Glomerular visceral epithelial cell (primary cell): ENCODE results near the gene SLC27A1.
"Not testable (repeated sequence)": the region's sequence is repeated elsewhere in the genome, so short reads cannot be mapped to it uniquely, and the experiment has no call there.

ENCODE experiments used
- DNase-seq: peaks from one replicate; pipeline ENCODE4 v3.0.0-alpha.2; 2016; ENCODE audit errors: extremely low spot score

The SLC27A1 gene

DNA sequence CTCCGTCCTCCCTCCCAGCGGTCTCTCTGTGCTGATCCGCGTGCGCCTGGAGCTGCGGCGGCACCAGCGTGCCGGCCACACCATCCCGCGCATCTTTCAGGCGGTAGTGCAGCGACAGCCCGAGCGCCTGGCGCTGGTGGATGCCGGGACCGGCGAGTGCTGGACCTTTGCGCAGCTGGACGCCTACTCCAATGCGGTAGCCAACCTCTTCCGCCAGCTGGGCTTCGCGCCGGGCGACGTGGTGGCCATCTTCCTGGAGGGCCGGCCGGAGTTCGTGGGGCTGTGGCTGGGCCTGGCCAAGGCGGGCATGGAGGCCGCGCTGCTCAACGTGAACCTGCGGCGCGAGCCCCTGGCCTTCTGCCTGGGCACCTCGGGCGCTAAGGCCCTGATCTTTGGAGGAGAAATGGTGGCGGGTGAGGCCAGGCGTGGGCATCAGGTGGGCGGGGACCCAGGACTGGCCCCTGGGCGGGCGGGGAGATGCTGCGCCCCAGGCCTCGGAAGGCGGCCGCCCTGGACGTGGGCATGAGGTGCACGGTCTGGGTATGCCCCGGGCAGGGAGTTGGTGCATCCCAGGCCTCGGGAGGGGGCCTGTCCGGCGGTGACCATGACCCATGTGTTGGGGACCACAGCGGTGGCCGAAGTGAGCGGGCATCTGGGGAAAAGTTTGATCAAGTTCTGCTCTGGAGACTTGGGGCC, 16.4 kb downstream of the SLC27A1 start:
- no peak for DNase-seq

DNA sequence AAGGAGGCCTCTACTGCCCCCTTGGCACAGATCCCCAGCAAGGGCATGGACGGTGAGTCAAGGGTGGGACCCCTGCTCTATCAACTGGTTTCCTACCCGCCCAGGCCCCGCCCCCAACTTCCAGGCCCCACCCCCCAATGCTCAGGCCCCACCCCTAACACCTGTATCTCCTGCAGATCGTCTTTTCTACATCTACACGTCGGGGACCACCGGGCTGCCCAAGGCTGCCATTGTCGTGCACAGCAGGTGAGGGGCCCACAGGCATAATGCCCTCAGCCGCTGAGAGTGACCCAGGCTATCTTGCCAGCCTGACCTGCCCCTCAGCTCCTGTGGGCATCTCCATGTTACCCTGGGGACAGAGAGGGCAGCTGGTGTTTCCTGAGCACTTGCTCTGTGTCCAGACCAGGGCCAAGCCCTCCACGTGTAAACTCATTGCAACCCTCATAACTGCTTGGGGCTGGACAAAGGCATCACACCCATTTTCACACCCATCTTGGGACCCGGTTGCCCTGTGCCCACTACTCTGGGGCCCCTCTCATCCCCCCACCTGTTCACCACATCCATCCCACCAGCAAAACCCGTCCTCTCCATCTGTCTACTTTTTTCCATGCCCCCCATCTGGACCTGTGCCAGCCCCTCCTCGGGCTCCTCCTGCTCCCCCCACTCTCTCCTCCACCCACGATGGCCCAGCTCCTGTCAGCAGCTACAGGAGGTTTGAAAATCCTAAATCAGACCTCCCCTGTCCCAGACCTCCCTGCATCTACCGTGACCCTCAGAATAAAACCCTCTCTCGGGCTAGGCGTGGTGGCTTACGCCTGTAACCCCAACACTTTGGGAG, 17.2 kb downstream of the SLC27A1 start:
- no peak for DNase-seq

DNA sequence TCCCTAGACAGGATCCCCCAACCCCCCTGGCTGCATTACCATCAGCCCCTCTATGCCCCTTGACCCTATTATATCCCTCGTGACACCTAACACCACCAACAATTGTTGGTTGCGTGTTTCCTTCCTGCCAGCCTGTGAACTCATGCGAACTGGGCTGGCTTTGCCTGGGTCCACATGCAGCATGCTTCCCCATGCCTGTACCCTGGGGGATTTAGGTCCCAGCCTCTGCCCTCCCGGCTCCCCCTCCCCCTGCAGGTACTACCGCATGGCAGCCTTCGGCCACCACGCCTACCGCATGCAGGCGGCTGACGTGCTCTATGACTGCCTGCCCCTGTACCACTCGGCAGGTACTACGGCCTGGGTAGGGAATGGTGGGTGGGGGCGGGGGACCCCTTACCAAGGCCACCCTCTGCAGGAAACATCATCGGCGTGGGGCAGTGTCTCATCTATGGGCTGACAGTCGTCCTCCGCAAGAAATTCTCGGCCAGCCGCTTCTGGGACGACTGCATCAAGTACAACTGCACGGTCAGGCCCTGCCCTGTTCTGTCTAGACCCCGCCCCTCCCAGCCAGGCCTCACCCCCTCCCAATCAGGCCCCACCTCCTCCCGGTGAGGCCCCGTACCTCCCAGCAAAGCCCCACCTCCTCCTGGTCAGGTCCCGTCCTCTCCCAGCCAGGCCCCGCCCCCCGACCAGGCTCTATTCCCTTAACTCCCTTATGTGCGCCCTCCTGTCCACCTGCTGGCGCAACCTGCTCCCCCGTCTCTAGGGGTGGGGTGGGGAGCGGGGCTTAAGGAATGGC, 18.5 kb downstream of the SLC27A1 start:
- no peak for DNase-seq

DNA sequence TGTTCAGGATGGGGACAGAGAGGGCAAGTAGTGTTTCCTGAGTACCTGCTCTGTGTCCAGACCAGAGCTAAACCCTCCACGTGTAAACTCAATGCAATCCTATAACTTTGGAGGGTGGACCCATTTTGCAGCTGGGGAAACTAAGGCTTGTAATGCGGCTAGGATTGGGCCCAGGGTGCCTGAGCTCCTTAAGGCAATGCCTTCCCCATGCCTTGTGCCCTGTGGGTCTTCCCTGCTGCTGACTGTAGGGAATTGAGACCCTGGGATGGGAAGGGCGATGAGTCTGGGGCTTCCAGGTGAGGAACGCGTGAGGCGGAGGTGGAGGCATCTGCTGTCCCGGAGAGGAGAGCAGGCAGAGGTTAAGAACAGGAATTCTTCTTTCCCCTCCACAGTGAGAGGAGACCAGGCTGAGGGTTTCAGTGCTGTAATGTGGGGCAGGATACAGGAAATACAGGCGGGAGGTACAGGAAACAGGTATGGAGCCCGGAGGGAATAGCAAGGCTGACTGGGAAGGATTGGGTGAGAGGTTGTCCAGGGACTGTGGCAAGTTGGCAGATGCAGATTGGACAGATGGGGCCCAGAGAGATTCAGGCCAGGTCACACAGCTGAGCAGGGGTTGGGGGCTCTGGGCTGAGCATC, 19.2 kb downstream of the SLC27A1 start:
- DNase-seq: no peak

DNA sequence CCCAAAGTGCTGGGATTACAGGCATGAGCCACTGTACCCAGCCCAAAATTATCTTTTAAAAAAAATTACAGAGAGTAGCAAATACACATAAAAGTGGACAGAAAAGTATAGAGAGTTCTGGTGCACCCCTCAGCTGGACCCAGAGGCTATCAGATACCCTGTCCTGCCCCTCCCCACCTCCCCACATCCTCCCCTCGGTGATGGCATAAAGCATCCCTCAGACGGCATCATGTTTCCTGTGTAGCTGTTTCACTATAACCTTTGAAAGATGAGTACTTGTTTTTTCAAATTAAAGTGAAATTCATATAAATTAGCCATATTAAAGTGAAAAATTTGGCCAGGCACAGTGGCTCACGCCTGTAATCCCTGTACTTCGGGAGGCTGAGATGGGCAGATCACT, 20.1 kb downstream of the SLC27A1 start:
- no peak for DNase-seq

DNA sequence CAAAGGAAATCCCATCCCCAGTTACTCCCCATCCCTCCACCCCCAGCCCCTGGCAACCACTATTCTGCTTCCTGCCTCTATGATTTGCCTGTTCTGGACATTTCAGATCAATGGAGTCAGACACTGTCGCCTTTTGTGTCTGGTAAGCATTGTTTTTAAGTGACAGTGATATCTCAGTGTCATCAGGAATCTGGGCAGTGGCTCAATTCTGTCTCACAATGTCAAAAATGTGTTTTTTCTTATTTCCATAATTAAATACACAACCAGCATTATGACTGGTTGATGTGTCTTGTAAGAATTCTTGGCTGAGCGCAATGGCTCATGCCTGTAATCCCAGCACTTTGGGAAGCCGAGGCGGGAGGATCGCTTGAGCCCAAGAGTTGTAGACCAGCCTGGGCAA, 21.0 kb downstream of the SLC27A1 start:
- no peak for DNase-seq

DNA sequence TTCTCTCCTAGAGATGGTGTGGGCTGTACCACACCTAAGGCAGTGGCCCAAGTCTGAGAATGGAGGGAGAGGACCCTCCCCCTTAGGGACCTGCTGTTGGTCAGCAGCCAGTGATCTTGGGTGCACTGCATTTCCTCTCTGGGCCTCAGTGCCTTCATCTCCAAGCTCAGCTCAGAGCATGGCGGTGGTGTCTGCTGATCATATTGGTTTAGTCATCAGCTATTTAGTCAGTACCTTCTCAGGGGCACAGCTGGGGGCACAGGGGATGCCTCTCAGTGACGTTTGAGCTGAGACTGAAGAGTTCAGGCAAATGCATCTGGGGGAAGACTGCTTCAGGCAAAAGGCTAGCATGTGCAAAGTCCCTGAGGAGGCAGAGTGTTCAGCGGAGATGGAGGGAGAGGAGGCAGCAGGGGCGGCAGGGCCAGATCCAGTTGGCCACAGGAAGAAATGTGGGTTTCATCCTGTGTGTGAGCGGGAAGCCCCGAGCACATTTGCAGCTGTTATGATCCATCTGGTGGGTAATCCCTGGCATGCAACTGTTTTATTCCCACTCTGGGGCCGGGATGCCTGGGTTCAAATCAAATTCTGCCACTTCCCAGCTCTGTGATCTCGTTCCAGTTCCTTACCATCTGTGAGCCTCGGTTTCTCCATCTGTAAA, 25.4 kb downstream of the SLC27A1 start:
- no peak for DNase-seq

DNA sequence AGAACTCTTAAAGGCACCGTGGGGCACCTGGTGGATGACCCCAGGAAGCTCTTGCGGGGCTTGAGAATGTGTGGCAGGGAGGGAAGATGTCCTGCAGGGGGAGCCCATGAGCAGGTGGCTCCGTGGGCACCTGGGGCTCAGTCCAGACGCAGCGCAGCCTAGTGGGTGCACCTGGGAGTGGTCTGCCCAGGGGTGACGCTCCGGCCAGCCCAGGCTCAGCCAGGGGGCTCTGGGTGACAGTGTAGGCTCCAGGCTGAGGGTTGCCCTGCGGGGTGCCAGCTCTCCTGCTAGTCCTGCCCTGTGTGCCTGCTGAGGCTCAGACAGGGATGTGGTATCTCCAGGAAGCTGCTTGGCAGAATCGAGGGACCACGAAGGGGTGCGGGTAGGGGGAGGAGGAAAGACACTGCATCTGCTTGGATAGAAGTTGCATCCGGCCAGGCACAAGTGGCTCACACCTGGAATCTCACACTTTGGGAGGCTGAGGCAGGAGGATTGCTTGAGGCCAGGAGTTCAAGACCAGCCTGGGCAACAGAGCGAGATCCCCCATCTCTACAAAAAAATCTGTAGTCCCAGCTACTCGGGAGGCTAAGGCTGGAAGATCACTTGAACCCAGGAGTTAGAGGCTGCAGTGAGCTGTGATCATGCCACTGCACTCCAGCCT, 26.1 kb downstream of the SLC27A1 start:
- peak; percentile 78 for DNase-seq

DNA sequence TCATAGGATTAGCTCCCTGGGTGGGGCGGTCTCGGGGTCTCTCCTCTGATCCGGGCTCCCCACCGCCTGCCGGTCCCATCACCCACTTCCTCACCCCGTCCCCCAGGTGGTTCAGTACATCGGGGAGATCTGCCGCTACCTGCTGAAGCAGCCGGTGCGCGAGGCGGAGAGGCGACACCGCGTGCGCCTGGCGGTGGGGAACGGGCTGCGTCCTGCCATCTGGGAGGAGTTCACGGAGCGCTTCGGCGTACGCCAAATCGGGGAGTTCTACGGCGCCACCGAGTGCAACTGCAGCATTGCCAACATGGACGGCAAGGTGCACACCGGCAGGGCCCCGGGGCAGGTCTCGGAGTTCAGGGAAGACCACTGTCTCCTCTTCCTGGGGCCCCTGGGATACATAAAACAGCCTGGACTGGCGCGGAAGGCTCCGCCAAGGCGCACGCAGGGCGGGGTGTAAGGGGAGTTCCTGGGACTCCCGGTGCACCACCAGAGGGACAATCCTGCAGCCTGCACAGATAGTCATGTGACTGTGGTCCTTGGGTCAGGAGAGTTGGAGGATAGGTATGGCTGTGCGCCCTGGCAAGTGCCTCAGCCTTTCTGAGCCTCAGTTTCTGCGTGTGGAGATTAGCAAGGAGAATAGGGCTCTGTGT, 26.9 kb downstream of the SLC27A1 start:
- DNase-seq: no peak

DNA sequence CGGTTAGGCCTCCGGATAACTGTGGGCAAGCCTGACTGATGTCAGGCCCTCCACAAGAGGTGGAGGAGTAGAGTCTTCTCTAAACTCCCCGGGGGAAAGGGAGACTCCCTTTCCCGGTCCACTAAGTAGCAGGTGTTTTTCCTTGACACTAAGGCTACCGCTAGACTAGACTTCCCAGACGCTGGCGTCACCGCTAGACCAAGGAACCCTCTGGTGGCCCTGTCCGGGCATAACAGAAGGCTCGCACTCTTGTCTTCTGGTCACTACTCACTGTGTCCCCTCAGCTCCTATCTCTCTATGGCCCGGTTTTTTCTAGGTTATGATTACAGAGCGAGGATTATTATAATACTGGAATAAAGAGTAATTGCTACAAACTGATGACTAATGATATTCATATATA, 28.7 kb downstream of the SLC27A1 start:
- DNase-seq: not testable (repeated sequence)

DNA sequence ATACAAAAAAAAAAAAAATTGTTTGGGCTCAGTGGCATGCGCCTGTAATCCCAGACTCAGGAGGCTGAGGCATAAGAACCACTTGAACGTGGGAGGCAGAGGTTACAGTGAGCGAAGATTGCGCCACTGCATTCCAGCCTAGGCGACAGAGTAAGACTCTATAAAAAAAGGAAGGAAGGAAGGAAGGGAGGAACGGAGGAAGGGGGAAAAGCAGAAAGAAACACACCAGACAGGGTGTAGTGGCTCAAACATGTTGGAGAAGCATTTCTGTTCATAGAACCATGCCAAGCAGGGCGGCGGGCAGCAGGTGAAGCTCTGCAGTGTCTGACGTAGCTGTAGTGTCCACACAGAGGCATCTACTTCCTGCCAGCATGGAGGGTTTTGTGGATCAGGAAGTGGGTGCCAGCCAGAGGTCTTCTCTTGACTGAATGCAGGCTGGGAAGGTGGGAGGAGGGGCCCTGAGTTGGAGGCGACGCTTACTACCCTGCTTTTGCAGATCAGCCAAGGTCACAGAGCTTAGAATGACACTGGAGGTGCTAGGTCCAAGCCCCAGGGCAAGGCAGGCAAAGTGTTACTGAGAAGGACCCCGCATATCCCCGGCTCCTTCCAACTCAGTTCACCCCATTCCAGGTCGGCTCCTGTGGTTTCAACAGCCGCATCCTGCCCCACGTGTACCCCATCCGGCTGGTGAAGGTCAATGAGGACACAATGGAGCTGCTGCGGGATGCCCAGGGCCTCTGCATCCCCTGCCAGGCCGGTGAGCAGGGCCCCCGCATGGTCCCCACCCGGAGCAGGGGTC, 29.5 kb downstream of the SLC27A1 start:
- DNase-seq: no peak

DNA sequence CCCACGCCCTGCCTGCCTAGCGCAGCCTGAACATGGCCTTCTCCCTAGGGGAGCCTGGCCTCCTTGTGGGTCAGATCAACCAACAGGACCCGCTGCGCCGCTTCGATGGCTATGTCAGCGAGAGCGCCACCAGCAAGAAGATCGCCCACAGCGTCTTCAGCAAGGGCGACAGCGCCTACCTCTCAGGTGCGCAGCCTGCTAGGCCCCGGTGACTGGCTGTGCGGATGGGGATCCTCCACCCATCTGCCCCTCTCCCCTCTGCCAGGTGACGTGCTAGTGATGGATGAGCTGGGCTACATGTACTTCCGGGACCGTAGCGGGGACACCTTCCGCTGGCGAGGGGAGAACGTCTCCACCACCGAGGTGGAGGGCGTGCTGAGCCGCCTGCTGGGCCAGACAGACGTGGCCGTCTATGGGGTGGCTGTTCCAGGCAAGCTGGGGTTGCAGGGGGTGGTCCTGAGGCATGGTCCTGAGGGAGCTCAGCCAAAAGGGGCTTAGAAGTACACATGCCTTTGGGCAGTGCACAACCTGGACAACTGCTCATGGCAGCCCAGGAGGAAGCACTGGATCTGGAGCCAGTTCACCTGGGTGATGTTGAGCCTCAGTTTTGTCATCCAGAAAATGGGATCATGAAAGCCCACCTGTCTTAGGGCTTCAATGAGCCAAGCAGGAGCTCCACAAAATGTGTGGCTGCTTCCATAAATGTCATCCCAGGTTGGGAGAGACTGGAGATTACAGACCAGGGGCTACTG, 30.3 kb downstream of the SLC27A1 start:
- no peak for DNase-seq

DNA sequence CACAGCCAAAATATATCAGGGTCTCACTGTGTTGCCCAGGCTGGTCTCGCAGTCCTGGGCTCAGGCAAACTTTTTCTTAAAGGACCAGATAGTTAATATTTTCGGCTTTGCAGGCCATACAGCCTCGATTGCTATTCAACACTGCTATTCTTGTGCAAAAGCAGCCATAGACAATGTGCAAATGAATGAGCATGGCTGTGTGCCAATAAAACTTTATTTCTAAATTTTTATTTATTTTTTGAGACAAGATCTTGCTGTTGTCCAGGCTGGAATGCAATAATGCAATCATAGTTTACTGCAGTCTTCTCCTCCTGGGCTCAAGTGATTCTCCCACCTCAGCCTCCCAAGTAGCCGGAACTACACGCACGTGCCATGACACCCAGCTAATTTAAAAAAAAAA, 32.9 kb downstream of the SLC27A1 start:
- no peak for DNase-seq

DNA sequence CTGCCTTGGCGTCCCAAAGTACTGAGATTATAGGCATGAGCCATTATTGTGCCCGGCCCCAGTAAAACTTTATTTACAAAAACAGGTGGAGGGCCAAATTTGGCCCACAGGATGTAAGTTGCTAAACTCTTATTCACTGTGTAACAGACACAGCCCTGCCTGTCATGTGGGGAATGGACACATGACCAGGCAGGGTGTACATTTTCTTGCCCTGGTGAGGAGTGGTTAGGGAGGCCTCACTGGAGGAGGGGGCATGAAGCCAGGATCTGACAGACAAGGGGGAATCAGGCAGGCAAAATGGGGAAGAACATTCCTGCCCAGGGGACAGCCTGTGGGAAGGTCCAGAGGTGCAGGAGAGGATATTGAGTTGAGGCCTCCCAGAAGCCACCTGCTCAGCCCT, 33.7 kb downstream of the SLC27A1 start:
- no peak for DNase-seq

DNA sequence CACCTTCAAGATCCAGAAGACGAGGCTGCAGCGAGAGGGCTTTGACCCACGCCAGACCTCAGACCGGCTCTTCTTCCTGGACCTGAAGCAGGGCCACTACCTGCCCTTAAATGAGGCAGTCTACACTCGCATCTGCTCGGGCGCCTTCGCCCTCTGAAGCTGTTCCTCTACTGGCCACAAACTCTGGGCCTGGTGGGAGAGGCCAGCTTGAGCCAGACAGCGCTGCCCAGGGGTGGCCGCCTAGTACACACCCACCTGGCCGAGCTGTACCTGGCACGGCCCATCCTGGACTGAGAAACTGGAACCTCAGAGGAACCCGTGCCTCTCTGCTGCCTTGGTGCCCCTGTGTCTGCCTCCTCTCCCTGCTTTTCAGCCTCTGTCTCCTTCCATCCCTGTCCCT, 34.1 kb downstream of the SLC27A1 start:
- DNase-seq: no peak

DNA sequence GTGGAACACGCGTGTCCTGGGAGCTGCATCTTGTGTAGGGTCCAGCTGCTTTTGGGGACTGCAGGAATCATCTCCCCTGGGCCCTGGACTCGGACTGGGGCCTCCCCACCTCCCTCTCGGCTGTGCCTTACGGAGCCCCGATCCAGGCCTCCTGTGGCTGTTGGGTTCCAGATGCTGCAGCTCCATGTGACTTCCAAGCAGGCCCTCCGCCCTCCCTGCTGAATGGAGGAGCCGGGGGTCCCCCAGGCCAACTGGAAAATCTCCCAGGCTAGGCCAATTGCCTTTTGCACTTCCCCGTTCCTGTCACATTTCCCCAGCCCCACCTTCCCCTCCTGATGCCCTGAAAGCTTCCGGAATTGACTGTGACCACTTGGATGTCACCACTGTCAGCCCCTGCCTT, 34.9 kb downstream of the SLC27A1 start:
- DNase-seq: no peak

DNA sequence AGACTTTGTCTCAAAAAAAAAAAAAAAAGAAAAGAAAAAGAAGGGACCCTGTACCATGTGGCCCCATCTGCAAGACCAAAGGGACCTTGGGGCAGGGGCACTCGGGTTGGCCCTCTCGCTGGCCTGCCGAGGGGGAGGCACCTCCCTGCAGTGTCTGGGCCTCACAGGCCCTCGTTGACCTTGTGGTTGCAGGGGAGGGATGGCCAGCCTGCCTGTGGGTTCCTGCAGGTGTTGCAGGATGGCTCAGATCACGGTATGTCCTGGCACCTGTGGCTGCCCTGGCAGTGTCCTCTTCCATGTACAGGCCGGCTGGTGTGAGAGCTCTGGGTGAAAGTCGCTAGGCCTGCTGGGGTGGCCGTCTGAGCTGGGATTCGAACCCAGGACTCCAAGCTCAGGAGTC, 36.4 kb downstream of the SLC27A1 start:
- no peak for DNase-seq

DNA sequence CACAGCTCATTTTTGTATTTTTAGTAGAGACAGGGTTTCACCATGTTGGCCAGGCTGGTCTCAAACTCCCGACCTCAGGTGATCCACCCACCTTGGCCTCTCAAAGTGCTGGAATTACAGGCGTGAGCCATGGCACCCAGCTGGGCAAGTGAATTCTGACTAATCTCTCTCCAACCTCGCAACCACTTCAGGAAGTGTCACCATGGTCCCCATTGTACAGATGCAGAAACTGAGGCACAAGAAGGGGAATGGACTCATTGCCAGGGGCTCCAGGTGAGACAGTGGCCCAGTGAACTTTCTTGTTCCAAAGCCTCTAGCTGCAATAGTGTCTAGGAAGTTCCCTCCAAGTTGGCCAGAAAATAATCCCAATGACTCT, 38.2 kb downstream of the SLC27A1 start:
- not testable (repeated sequence) for DNase-seq
